H1 (cell line): ENCODE data around the gene TBKBP1. TPM values are rescaled to one million over a fixed set of nuclear protein-coding genes. Genes with fewer than 3 reads are reported as not detected.

Source experiments
- BACH1 ChIP-seq: IDR thresholded peaks from 2 replicates; pipeline ENCODE4 v1.6.1; 2012; ENCODE audit warnings: low read length, improper control_type of control experiment
- BRCA1 ChIP-seq: IDR thresholded peaks from 2 replicates; pipeline ENCODE4 v1.6.1; 2012; ENCODE audit warnings: low read depth, low read length, improper control_type of control experiment
- CBX8 ChIP-seq: fragments of 300-800, 300-1000 bp; sonication (generic); IDR thresholded peaks from 2 replicates; pipeline ENCODE4 v1.7.1; 2016; ENCODE audit warnings: low read depth, low read length, borderline replicate concordance
- EGR1 ChIP-seq: IDR thresholded peaks from 2 replicates; pipeline ENCODE4 v1.6.1; 2011; ENCODE audit warnings: low read depth, low read length, borderline replicate concordance
- GTF2F1 ChIP-seq: IDR thresholded peaks from 2 replicates; pipeline ENCODE4 v1.6.1; 2012; ENCODE audit warnings: low read depth, low read length, improper control_type of control experiment, borderline replicate concordance
- HDAC6 ChIP-seq: IDR thresholded peaks from one replicate; pipeline ENCODE4 v1.7.1; 2012; ENCODE audit warnings: low read depth, mild to moderate bottlenecking, inconsistent platforms, low read length, moderate library complexity
- KDM4A ChIP-seq: IDR thresholded peaks from one replicate; pipeline ENCODE4 v1.7.1; 2012; ENCODE audit warnings: low read depth, mild to moderate bottlenecking, moderate library complexity, low read length, inconsistent platforms; ENCODE audit not compliant: severe bottlenecking
- POU5F1 ChIP-seq: IDR thresholded peaks from 2 replicates; pipeline ENCODE4 v1.6.1; 2011; ENCODE audit warnings: low read depth, mild to moderate bottlenecking, low read length, moderate library complexity
- SP1 ChIP-seq: IDR thresholded peaks from 2 replicates; pipeline ENCODE4 v1.6.1; 2011; ENCODE audit warnings: low read depth, low read length
- SP2 ChIP-seq: IDR thresholded peaks from 2 replicates; pipeline ENCODE4 v1.6.1; 2012; ENCODE audit warnings: mild to moderate bottlenecking, low read length, inconsistent platforms
- TEAD4 ChIP-seq: IDR thresholded peaks from 2 replicates; pipeline ENCODE4 v1.6.1; 2012; ENCODE audit warnings: low read depth, low read length, inconsistent platforms, mixed read lengths
- polyA plus RNA-seq, 7 experiments: library from polyadenylated mRNA; depleted of rRNA in 3 of 7; stranded (reverse) in 5 of 7; unstranded in 2 of 7; fragments of >200 nt in 5 of 7; fragments of 200-250 nt in 2 of 7; gene quantifications; 1 replicate in 5 of 7; 2 replicates in 1 of 7; 4 replicates in 1 of 7; pipeline versions ENCODE4 v1.2.1 to v1.2.3, GENCODE V29; 2011 to 2013; ENCODE audit warnings: missing spikeins in 2 of 7, mixed read lengths in 2 of 7
- total RNA-seq: library from RNA; stranded (reverse); fragmentation: NEBNext Ultra II Directional; extraction: Animal tissue kit (Norgen Biotek cat#: 25700); gene quantifications from 2 replicates; pipeline ENCODE4 v1.2.1, GENCODE V29; 2021
- TF ChIP-seq, protein P1 (sequence below): fragments of 300-600 bp; sonication (generic); IDR thresholded peaks from 2 replicates; pipeline ENCODE4 v1.7.1; 2012; ENCODE audit warnings: low read length, moderate library complexity, mild to moderate bottlenecking, inconsistent platforms; ENCODE audit not compliant: insufficient replicate concordance

Gene TBKBP1
- total and polyA plus RNA-seq, 2 of the 8 experiments (the other 6 are each of a cell fraction or from before 2014, with no cell fraction given), result 6.3 to 15.1 TPM

DNA sequence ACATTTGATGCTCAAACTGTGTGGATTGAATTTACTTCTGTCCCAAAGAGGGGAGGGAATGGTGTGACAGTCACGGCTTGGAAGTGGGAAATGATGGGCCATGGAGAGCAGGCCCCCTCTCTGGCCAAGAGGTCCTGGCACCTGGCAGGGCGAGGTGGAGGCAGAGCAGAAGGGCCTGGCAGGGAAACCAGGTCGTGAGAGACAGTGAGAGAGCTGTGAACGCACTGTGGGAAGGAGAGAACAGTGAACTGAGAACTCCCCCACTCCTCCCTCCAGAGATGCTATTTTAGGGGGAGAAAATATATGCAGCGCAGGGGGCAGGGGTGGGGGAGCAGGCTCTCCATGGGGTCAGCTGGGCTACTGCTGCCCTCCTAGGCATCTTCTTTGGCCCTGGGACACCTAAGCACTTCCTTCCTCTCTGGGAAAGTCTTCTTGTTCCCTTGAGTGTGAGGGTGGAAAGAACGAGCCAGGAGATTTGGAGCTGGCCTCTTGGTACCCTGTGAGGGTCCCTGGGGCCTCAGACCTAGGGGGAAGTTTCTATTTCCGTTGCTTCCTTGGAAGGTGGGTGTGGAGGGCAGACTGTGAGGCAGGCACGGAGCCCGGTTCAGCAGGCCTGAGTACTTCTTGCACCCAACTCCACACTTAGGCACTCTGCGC, 21.8 kb downstream of the TBKBP1 start (continued):
- TF ChIP-seq, protein P1, sequence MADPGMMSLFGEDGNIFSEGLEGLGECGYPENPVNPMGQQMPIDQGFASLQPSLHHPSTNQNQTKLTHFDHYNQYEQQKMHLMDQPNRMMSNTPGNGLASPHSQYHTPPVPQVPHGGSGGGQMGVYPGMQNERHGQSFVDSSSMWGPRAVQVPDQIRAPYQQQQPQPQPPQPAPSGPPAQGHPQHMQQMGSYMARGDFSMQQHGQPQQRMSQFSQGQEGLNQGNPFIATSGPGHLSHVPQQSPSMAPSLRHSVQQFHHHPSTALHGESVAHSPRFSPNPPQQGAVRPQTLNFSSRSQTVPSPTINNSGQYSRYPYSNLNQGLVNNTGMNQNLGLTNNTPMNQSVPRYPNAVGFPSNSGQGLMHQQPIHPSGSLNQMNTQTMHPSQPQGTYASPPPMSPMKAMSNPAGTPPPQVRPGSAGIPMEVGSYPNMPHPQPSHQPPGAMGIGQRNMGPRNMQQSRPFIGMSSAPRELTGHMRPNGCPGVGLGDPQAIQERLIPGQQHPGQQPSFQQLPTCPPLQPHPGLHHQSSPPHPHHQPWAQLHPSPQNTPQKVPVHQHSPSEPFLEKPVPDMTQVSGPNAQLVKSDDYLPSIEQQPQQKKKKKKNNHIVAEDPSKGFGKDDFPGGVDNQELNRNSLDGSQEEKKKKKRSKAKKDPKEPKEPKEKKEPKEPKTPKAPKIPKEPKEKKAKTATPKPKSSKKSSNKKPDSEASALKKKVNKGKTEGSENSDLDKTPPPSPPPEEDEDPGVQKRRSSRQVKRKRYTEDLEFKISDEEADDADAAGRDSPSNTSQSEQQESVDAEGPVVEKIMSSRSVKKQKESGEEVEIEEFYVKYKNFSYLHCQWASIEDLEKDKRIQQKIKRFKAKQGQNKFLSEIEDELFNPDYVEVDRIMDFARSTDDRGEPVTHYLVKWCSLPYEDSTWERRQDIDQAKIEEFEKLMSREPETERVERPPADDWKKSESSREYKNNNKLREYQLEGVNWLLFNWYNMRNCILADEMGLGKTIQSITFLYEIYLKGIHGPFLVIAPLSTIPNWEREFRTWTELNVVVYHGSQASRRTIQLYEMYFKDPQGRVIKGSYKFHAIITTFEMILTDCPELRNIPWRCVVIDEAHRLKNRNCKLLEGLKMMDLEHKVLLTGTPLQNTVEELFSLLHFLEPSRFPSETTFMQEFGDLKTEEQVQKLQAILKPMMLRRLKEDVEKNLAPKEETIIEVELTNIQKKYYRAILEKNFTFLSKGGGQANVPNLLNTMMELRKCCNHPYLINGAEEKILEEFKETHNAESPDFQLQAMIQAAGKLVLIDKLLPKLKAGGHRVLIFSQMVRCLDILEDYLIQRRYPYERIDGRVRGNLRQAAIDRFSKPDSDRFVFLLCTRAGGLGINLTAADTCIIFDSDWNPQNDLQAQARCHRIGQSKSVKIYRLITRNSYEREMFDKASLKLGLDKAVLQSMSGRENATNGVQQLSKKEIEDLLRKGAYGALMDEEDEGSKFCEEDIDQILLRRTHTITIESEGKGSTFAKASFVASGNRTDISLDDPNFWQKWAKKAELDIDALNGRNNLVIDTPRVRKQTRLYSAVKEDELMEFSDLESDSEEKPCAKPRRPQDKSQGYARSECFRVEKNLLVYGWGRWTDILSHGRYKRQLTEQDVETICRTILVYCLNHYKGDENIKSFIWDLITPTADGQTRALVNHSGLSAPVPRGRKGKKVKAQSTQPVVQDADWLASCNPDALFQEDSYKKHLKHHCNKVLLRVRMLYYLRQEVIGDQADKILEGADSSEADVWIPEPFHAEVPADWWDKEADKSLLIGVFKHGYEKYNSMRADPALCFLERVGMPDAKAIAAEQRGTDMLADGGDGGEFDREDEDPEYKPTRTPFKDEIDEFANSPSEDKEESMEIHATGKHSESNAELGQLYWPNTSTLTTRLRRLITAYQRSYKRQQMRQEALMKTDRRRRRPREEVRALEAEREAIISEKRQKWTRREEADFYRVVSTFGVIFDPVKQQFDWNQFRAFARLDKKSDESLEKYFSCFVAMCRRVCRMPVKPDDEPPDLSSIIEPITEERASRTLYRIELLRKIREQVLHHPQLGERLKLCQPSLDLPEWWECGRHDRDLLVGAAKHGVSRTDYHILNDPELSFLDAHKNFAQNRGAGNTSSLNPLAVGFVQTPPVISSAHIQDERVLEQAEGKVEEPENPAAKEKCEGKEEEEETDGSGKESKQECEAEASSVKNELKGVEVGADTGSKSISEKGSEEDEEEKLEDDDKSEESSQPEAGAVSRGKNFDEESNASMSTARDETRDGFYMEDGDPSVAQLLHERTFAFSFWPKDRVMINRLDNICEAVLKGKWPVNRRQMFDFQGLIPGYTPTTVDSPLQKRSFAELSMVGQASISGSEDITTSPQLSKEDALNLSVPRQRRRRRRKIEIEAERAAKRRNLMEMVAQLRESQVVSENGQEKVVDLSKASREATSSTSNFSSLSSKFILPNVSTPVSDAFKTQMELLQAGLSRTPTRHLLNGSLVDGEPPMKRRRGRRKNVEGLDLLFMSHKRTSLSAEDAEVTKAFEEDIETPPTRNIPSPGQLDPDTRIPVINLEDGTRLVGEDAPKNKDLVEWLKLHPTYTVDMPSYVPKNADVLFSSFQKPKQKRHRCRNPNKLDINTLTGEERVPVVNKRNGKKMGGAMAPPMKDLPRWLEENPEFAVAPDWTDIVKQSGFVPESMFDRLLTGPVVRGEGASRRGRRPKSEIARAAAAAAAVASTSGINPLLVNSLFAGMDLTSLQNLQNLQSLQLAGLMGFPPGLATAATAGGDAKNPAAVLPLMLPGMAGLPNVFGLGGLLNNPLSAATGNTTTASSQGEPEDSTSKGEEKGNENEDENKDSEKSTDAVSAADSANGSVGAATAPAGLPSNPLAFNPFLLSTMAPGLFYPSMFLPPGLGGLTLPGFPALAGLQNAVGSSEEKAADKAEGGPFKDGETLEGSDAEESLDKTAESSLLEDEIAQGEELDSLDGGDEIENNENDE, result no peak
- TF ChIP-seq POU5F1 (no peak), EGR1 (no peak), BACH1 (no peak), SP1 (no peak), BRCA1 (no peak), SP2 (no peak), TEAD4 (no peak), GTF2F1 (no peak), HDAC6 (no peak), KDM4A (no peak), CBX8 (no peak)
